Mucosa of descending colon (tissue), 3 donors: ENCODE measurements around the gene TIGD3. TPM values are rescaled to one million over a fixed set of nuclear protein-coding genes. Genes with fewer than 3 reads are reported as not detected.

Source experiments
- ATAC-seq: fragments of 200-7000 bp; cut with Tn5 transposase; one replicate; pipeline ENCODE4 v1.9.1; 2020; ENCODE audit warnings: mild to moderate bottlenecking, moderate library complexity
- DNase-seq, 3 donors: peaks; one replicate each; pipeline ENCODE4 v3.0.0-alpha.2; 2020
- H3K36me3 ChIP-seq: fragments of 200-600 bp; one replicate; pipeline ENCODE4 v1.8.0; 2021; ENCODE audit warnings: low read depth, mild to moderate bottlenecking
- H3K4me1 ChIP-seq: fragments of 200-600 bp; one replicate; pipeline ENCODE4 v1.8.0; 2021; ENCODE audit warnings: low read depth, mild to moderate bottlenecking
- H3K4me3 ChIP-seq: fragments of 200-600 bp; one replicate; pipeline ENCODE4 v1.8.0; 2021; ENCODE audit warnings: mild to moderate bottlenecking
- H3K9me3 ChIP-seq: fragments of 200-600 bp; one replicate; pipeline ENCODE4 v1.8.0; 2021; ENCODE audit warnings: mild to moderate bottlenecking
- intact Hi-C, 2 donors: fragments of 100-400 bp; cut with DNase I in 1 of 2; cut with micrococcal nuclease in 1 of 2; formaldehyde crosslinking; loops; one replicate each; pipeline versions ENCODE4 v1.11.0 to v1.11.1; 2022; cut with DNase I, micrococcal nuclease
- total RNA-seq, 3 donors: library from RNA; stranded (reverse); fragmentation: NEBNext Ultra II Directional in 2 of 3; extraction: Animal tissue kit (Norgen Biotek cat#: 25700) in 2 of 3; gene quantifications; one replicate each; pipeline versions ENCODE4 v1.2.1 to v1.2.4, GENCODE V29; 2021 to 2023
- TF ChIP-seq, protein P1 (sequence below): fragments of 200-600 bp; IDR thresholded peaks from one replicate; pipeline ENCODE4 v1.8.0; 2022; ENCODE audit warnings: antibody characterized with exemption, mild to moderate bottlenecking
- donor health status: DM: no; HTN: no; CAD: no; lungs with moderate emphysema.
- donor health status: DM: no; HTN: no; CAD: no.
- donor health status: DM: no; HTN: yes; CAD: no.

TIGD3 gene
- total RNA-seq, 3 donors from 2014 or later: 0.14 to 0.53 TPM; not detected in 1

DNA sequence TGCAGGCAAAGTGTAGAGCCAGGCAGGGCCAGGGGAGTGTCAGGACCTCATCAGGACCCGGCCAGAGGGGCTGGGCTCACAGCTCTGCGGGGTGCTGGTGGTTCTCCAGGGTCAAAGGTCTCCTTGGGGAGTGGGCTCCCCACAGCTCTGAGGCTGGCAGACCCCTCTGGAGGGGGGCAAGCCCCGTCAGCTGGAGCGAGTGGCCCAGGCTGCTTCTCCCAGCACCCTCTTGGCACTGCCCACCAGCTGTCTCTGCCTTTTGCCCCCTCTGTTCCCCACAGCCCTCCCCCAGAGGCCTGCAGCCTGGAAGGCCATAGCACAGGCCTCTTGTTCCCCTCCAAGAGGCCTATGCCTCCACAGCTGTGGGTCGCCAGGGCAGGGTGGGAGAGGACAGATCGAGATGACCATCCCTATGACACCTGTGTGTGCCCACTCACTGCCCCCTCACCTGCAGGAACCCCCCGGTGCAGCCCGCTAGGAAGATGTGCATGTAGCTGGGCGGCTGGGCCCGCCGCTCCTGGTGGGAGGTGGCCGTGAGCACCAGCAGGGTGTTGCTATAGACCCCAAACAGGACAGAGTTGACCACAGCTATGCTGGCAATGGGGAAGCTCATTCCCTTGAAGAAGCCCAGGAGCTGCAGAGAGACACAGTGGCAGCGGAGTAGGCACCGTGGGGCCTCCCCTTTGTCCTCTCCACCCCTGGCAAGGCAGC, 24.5 kb downstream of the TIGD3 start:
- Histone ChIP-seq H3K4me1 (peaks cover 37% of the 10 kb centered on the region), H3K9me3 (no peaks in the 10 kb centered on the region), H3K4me3 (no peak overlapping the region), H3K36me3 (no peaks in the 10 kb centered on the region)
- ATAC-seq (no peak), DNase-seq (no peak)
- intact Hi-C loops: no loop called here
- TF ChIP-seq, protein P1, sequence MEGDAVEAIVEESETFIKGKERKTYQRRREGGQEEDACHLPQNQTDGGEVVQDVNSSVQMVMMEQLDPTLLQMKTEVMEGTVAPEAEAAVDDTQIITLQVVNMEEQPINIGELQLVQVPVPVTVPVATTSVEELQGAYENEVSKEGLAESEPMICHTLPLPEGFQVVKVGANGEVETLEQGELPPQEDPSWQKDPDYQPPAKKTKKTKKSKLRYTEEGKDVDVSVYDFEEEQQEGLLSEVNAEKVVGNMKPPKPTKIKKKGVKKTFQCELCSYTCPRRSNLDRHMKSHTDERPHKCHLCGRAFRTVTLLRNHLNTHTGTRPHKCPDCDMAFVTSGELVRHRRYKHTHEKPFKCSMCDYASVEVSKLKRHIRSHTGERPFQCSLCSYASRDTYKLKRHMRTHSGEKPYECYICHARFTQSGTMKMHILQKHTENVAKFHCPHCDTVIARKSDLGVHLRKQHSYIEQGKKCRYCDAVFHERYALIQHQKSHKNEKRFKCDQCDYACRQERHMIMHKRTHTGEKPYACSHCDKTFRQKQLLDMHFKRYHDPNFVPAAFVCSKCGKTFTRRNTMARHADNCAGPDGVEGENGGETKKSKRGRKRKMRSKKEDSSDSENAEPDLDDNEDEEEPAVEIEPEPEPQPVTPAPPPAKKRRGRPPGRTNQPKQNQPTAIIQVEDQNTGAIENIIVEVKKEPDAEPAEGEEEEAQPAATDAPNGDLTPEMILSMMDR: no peak

DNA sequence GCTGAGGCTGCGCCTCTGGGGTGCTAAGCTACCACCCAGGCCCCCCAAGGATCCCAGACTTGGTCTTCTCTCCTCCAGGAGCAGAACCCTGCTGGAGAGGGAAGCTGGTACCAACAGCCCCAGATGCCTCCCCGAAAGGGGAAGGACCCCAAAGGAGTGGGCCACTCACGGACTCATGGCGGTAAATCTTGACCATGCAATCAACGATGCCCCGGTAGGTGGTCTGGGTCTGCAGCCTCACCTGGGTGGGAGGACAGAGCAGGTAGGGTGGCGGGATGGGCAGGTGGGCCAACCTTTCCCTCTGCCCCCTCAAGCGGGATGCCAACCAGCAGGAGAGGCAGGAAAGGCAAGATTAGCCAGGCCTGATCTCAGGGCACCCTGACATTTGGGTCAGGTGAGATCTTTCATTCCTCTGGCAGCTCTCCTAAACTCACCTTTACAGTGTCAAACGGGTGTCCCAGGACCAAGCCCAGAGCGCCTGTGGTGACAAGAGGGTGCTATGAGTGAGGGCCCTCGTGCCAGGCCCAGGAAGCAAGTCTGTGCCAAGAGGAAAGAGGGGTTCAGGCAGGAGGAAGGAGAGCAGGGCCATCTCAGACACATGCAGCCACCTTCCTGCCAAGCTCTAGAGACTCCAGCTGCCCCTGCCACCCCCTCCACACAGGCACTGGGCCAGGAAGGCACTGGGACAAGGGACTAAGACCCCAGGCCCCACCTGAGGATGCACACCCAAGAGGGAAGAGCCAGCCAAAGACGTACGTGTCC, 25.3 kb downstream of the TIGD3 start:
- H3K9me3 ChIP-seq: no peaks in the 10 kb centered on the region
- DNase-seq (no peak), ATAC-seq (no peak)
- intact Hi-C loops: no loop called here
- peaks cover 38% of the 10 kb centered on the region for H3K4me1 ChIP-seq
- H3K4me3 ChIP-seq: no peak overlapping the region
- H3K36me3 ChIP-seq: no peaks in the 10 kb centered on the region
- TF ChIP-seq, protein P1: no peak

DNA sequence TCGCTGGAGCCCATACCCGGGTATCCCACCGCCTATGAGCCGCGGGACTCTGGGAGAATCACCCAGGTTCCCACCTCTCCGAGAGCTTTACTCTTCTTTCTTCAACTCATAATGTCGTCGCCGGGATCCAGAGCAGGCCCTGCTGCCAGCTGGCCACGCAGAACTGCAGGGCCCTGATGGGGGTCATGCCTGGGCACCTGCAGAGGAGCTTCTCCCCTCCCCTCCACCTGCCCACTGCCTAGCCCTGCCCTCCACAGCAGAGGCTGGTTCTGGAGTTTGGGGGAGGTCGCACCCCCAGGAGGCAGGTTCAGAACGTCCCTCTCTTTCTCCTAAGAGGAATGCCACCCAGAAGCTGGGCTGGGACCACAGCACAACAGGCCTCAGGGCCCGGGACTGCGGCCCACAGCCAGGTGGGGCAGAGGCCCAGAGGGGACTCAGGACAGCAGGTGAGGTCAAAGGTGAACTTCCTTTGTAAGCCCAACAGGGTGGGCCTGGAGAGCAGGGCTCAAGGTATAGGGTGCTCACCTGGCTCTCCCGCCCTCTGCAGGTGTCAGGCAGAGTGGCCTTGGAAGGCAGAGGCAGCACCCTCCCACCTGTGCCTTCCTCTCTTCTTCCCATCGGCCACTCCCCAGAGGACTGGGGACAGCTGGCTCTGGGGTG, 26.0 kb downstream of the TIGD3 start:
- ATAC-seq (peak; percentile 31), DNase-seq (peak in 2 of 3 donors; percentile 61 to 70)
- peaks cover 41% of the 10 kb centered on the region for H3K4me1 ChIP-seq
- no peaks in the 10 kb centered on the region for H3K9me3 ChIP-seq
- H3K4me3 ChIP-seq: no peak overlapping the region
- TF ChIP-seq, protein P1: peak; percentile 33
- intact Hi-C loops: no loop called here
- no peaks in the 10 kb centered on the region for H3K36me3 ChIP-seq

DNA sequence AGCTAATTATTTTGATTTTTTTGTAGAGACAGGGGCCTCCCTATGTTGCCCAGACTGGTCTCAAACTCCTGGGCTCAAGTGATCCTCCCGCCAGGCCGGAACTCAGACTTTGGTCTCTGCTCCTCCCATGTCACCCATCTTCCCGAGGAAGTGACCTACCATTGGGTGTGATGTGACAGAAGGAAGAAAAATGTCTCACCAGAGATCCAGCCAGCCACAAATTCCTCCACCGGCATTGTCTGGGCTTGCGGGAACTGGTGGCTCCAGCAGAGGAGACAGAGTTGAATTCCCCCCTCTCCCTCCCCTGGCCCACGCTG, 27.1 kb downstream of the TIGD3 start:
- intact Hi-C loops: no loop called here
- peak; percentile 54 for ATAC-seq
- Histone ChIP-seq H3K36me3 (no peaks in the 10 kb centered on the region), H3K4me3 (no peak overlapping the region), H3K4me1 (peaks cover 47% of the 10 kb centered on the region), H3K9me3 (no peaks in the 10 kb centered on the region)
- TF ChIP-seq, protein P1: no peak
- DNase-seq: no peak

- Histone ChIP-seq H3K9me3 (no peaks in the 10 kb centered on the region), H3K4me3 (no peak within 1 kb of the TSS), H3K36me3 (no peaks in the 10 kb centered on the region), H3K4me1 (peaks cover 50% of the 10 kb centered on the region)
- DNase-seq (peak; percentile 91 to 95 (median 93)), ATAC-seq (peak; percentile 87)
- TF ChIP-seq, protein P1: peak; percentile 73
- intact Hi-C loops: no loop called here
Observed at GRCh38 chr11:65382033-65382803, 27.7 kb downstream of the TIGD3 start, which contains the start of gene SLC25A45. TSS of gene SLC25A45 (minus strand) at chr11:65382646. CDS start at chr11:65381951, 695 bp downstream.
